T-helper 1 cell treated with Interleukin-12 subunit alpha and Interleukin-12 subunit beta and Interleukin-4 antibody, amounts not matched to agents 30 μg/mL and 1 μg/mL, for 36 hours (primary cell): ENCODE results near the gene COL28A1.
"Not testable (repeated sequence)": the region's sequence is repeated elsewhere in the genome, so short reads cannot be mapped to it uniquely, and the experiment has no call there.

Source experiments
- H3K27ac Mint-ChIP-seq: one replicate; pipeline ENCODE4 v1.8.0; 2021; ENCODE audit warnings: mild to moderate bottlenecking, mixed read lengths
- H3K27me3 Mint-ChIP-seq: one replicate; pipeline ENCODE4 v1.8.0; 2021; ENCODE audit warnings: low read depth, mixed read lengths
- H3K36me3 Mint-ChIP-seq: one replicate; pipeline ENCODE4 v1.8.0; 2021; ENCODE audit warnings: low read depth, mixed read lengths
- H3K4me1 Mint-ChIP-seq: one replicate; pipeline ENCODE4 v1.8.0; 2021; ENCODE audit warnings: low read depth, mixed read lengths
- H3K4me3 Mint-ChIP-seq: one replicate; pipeline ENCODE4 v1.8.0; 2021; ENCODE audit warnings: mild to moderate bottlenecking, moderate library complexity, mixed read lengths
- H3K9me3 Mint-ChIP-seq: one replicate; pipeline ENCODE4 v1.8.0; 2021; ENCODE audit warnings: mixed read lengths

The COL28A1 gene

GRCh38 chr7:7489546-7489945, 46.1 kb downstream of the COL28A1 start:
- Mint-ChIP-seq H3K27ac (no peak overlapping the region), H3K4me3 (no peak overlapping the region), H3K36me3 (no peaks in the 10 kb centered on the region), H3K4me1 (no peaks in the 10 kb centered on the region), H3K27me3 (no peaks in the 10 kb centered on the region), H3K9me3 (no peaks in the 10 kb centered on the region)

- Mint-ChIP-seq H3K27ac (no peak overlapping the region), H3K27me3 (no peaks in the 10 kb centered on the region), H3K4me1 (no peaks in the 10 kb centered on the region), H3K9me3 (no peaks in the 10 kb centered on the region), H3K36me3 (no peaks in the 10 kb centered on the region), H3K4me3 (no peak overlapping the region)
Observed at GRCh38 chr7:7486362-7486761, 49.3 kb downstream of the COL28A1 start.

- no peaks in the 10 kb centered on the region for H3K4me1 Mint-ChIP-seq
- no peak overlapping the region for H3K4me3 Mint-ChIP-seq
- no peaks in the 10 kb centered on the region for H3K9me3 Mint-ChIP-seq
- peaks cover 3% of the 10 kb centered on the region for H3K27me3 Mint-ChIP-seq
- no peak overlapping the region for H3K27ac Mint-ChIP-seq
- no peaks in the 10 kb centered on the region for H3K36me3 Mint-ChIP-seq
Observed at GRCh38 chr7:7484072-7484471, 51.6 kb downstream of the COL28A1 start.

GRCh38 chr7:7481802-7482201, 53.9 kb downstream of the COL28A1 start:
- Mint-ChIP-seq H3K9me3 (no peaks in the 10 kb centered on the region), H3K36me3 (no peaks in the 10 kb centered on the region), H3K27ac (no peak overlapping the region), H3K27me3 (peaks cover 6% of the 10 kb centered on the region), H3K4me3 (no peak overlapping the region), H3K4me1 (no peaks in the 10 kb centered on the region)

GRCh38 chr7:7479275-7479805, 56.3 kb downstream of the COL28A1 start:
- H3K36me3 Mint-ChIP-seq, result no peaks in the 10 kb centered on the region
- H3K9me3 Mint-ChIP-seq, result no peaks in the 10 kb centered on the region
- H3K27me3 Mint-ChIP-seq, result peaks cover 6% of the 10 kb centered on the region
- no peak overlapping the region for H3K27ac Mint-ChIP-seq
- no peaks in the 10 kb centered on the region for H3K4me1 Mint-ChIP-seq
- H3K4me3 Mint-ChIP-seq, result no peak overlapping the region

- Mint-ChIP-seq H3K4me1 (no peaks in the 10 kb centered on the region), H3K36me3 (no peaks in the 10 kb centered on the region), H3K4me3 (no peak overlapping the region), H3K27me3 (peaks cover 6% of the 10 kb centered on the region), H3K9me3 (no peaks in the 10 kb centered on the region), H3K27ac (no peak overlapping the region)
Observed at GRCh38 chr7:7478569-7478968, 57.1 kb downstream of the COL28A1 start.

- not testable (repeated sequence) for H3K4me3 Mint-ChIP-seq, H3K36me3 Mint-ChIP-seq, H3K27ac Mint-ChIP-seq, H3K27me3 Mint-ChIP-seq, H3K9me3 Mint-ChIP-seq, H3K4me1 Mint-ChIP-seq
Observed at GRCh38 chr7:7477641-7478040, 58.0 kb downstream of the COL28A1 start.

- Mint-ChIP-seq H3K27ac (no peak overlapping the region), H3K27me3 (peaks cover 6% of the 10 kb centered on the region), H3K36me3 (no peaks in the 10 kb centered on the region)
Observed at GRCh38 chr7:7476381-7476780, 59.3 kb downstream of the COL28A1 start.

GRCh38 chr7:7475601-7476000, 60.1 kb downstream of the COL28A1 start:
- no peak overlapping the region for H3K27ac Mint-ChIP-seq
- no peak overlapping the region for H3K4me3 Mint-ChIP-seq
- no peaks in the 10 kb centered on the region for H3K36me3 Mint-ChIP-seq
- peaks cover 3% of the 10 kb centered on the region for H3K27me3 Mint-ChIP-seq
- H3K4me1 Mint-ChIP-seq, result no peaks in the 10 kb centered on the region
- no peaks in the 10 kb centered on the region for H3K9me3 Mint-ChIP-seq

More at GRCh38 chr7:7476381-7476780, 59.3 kb downstream of the COL28A1 start:
- H3K4me3 Mint-ChIP-seq, result no peak overlapping the region
- H3K4me1 Mint-ChIP-seq, result no peaks in the 10 kb centered on the region
- H3K9me3 Mint-ChIP-seq, result no peaks in the 10 kb centered on the region

GRCh38 chr7:7474436-7474835, 61.2 kb downstream of the COL28A1 start:
- H3K4me1 Mint-ChIP-seq, result no peaks in the 10 kb centered on the region
- H3K9me3 Mint-ChIP-seq, result no peaks in the 10 kb centered on the region
- H3K27ac Mint-ChIP-seq, result no peak overlapping the region
- H3K36me3 Mint-ChIP-seq, result no peaks in the 10 kb centered on the region
- peaks cover 3% of the 10 kb centered on the region for H3K27me3 Mint-ChIP-seq
- H3K4me3 Mint-ChIP-seq, result no peak overlapping the region

GRCh38 chr7:7464991-7465765, 70.5 kb downstream of the COL28A1 start:
- not testable (repeated sequence) for H3K27me3 Mint-ChIP-seq, H3K36me3 Mint-ChIP-seq, H3K4me3 Mint-ChIP-seq, H3K27ac Mint-ChIP-seq, H3K4me1 Mint-ChIP-seq
- peaks cover 14% of the 10 kb centered on the region for H3K9me3 Mint-ChIP-seq

- Mint-ChIP-seq H3K36me3 (no peaks in the 10 kb centered on the region), H3K4me1 (no peaks in the 10 kb centered on the region), H3K27me3 (no peaks in the 10 kb centered on the region), H3K4me3 (no peak overlapping the region), H3K9me3 (peaks cover 13% of the 10 kb centered on the region), H3K27ac (no peak overlapping the region)
Observed at GRCh38 chr7:7454000-7454399, 81.7 kb downstream of the COL28A1 start.

GRCh38 chr7:7452652-7453051, 83.0 kb downstream of the COL28A1 start:
- no peaks in the 10 kb centered on the region for H3K4me1 Mint-ChIP-seq
- H3K27me3 Mint-ChIP-seq, result no peaks in the 10 kb centered on the region
- H3K9me3 Mint-ChIP-seq, result peaks cover 22% of the 10 kb centered on the region
- no peak overlapping the region for H3K27ac Mint-ChIP-seq
- H3K36me3 Mint-ChIP-seq, result no peaks in the 10 kb centered on the region
- no peak overlapping the region for H3K4me3 Mint-ChIP-seq

GRCh38 chr7:7452119-7452518, 83.6 kb downstream of the COL28A1 start:
- H3K4me1 Mint-ChIP-seq, result no peaks in the 10 kb centered on the region
- no peak overlapping the region for H3K4me3 Mint-ChIP-seq
- H3K27me3 Mint-ChIP-seq, result no peaks in the 10 kb centered on the region
- H3K27ac Mint-ChIP-seq, result no peak overlapping the region
- peaks cover 22% of the 10 kb centered on the region for H3K9me3 Mint-ChIP-seq
- no peaks in the 10 kb centered on the region for H3K36me3 Mint-ChIP-seq

- H3K27me3 Mint-ChIP-seq, result no peaks in the 10 kb centered on the region
- no peaks in the 10 kb centered on the region for H3K36me3 Mint-ChIP-seq
- H3K4me3 Mint-ChIP-seq, result no peak overlapping the region
- peaks cover 35% of the 10 kb centered on the region for H3K9me3 Mint-ChIP-seq
- H3K4me1 Mint-ChIP-seq, result no peaks in the 10 kb centered on the region
- H3K27ac Mint-ChIP-seq, result no peak overlapping the region
Observed at GRCh38 chr7:7449055-7449454, 86.6 kb downstream of the COL28A1 start.
